HG02870 (cell line): ENCODE measurements around the gene COG8.

Experiments
- ATAC-seq: cut with Tn5 transposase; IDR thresholded peaks from one replicate; pipeline ENCODE4 v1.9.1; 2021; ENCODE audit warnings: mild to moderate bottlenecking, moderate library complexity; ENCODE audit not compliant: unreplicated experiment

The COG8 gene

GRCh38 chr16:69348222-69348621, 8.9 kb upstream of the COG8 start:
- ATAC-seq = no peak

- ATAC-seq = no peak
Measured at GRCh38 chr16:69346683-69347082, 7.3 kb upstream of the COG8 start.

- no peak for ATAC-seq
Measured at GRCh38 chr16:69345923-69346322, 6.6 kb upstream of the COG8 start.

- no peak for ATAC-seq
Measured at GRCh38 chr16:69344171-69344570, 4.8 kb upstream of the COG8 start.

- no peak for ATAC-seq
Measured at GRCh38 chr16:69340095-69340644, 806 bp upstream of the COG8 start.

- no peak for ATAC-seq
Measured at GRCh38 chr16:69338557-69339288, 641 bp downstream of the COG8 start.

- no peak for ATAC-seq
Measured at GRCh38 chr16:69334696-69335095, 4.7 kb downstream of the COG8 start.

- ATAC-seq = peak; percentile 92
Measured at GRCh38 chr16:69330286-69331109, 8.9 kb downstream of the COG8 start, which contains the start of gene PDF. Gene PDF (minus strand): TSS chr16:69330588. CDS start chr16:69330570, 18 bp downstream.

- ATAC-seq = peak; percentile 32
Measured at GRCh38 chr16:69329369-69330285, 9.7 kb downstream of the COG8 start.

- no peak for ATAC-seq
Measured at GRCh38 chr16:69328854-69329316, 10.5 kb downstream of the COG8 start.

- no peak for ATAC-seq
Measured at GRCh38 chr16:69327585-69328310, 11.6 kb downstream of the COG8 start.

GRCh38 chr16:69326172-69326873, 13.0 kb downstream of the COG8 start:
- no peak for ATAC-seq

- ATAC-seq = no peak
Measured at GRCh38 chr16:69325784-69326171, 13.6 kb downstream of the COG8 start.

- no peak for ATAC-seq
Measured at GRCh38 chr16:69324585-69325253, 14.6 kb downstream of the COG8 start.

GRCh38 chr16:69324013-69324531, 15.3 kb downstream of the COG8 start:
- no peak for ATAC-seq

- ATAC-seq = no peak
Measured at GRCh38 chr16:69323415-69323814, 15.9 kb downstream of the COG8 start.

- ATAC-seq = no peak
Measured at GRCh38 chr16:69322343-69322742, 17.0 kb downstream of the COG8 start.

GRCh38 chr16:69321080-69321479, 18.3 kb downstream of the COG8 start:
- no peak for ATAC-seq

- ATAC-seq = no peak
Measured at GRCh38 chr16:69320740-69321073, 18.7 kb downstream of the COG8 start.
